ENCODE data around the gene DNAH12.
"Not testable (repeated sequence)": the region's sequence is repeated elsewhere in the genome, so short reads cannot be mapped to it uniquely, and the experiment has no call there.

Gene DNAH12

DNA sequence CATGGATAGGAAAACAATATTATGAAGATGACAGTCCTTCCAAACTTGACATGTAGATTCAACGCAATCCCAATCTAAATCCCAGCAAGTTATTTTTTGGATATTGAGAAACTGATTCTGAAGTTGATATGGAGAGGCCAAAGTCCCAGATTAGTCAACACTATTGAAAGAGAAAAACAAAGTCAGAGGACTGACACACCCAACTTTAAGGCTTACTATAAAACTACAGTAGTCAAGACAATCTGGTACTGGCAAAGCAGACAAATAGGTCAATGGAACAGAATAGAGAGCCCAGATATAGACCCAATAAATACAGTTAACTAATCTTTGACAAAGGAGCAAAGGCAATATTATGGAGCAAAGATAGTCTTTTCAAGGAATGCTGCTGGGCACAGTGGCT is 132.4 kb downstream of the DNAH12 start:
- DNase-seq (ENCODE audit: low spot score): no peak

DNA sequence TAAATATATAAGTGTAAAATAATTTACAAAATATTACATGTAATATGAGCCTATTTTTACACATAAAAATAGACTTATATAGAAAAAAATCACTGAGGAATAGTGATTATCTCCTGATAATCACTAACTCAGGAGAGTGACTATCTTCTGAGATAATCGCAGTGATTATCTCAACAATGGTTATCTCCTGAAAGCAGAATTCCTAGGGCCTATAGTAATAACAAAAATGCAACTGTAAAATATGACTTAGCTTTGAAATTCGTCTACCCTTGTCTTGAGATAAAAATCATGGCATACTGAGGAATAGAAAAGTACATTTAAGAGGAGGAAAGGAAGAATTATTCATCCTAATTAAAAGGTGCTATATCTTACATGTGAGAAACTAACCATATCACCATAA is 134.7 kb downstream of the DNAH12 start:
- DNase-seq (ENCODE audit: low spot score): no peak

DNA sequence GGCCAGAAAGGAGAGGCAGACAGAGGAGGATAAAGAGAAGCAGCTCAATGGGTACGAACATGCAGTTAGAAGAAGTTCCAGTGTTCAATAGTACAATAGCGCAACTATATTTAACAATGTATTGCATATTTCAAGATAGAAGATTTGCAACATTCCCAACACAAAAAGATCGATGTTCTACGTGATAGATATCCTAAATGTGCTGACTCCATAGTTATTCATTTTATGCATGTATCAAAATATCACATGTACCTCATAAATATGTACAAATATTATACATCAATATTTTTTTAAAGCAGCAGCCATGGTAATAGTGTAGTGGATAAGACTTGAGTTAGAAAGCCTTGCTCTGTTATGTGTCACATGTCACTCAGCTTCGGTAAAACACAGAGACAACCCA is 141.5 kb downstream of the DNAH12 start:
- DNase-seq (ENCODE audit: low spot score): no peak

DNA sequence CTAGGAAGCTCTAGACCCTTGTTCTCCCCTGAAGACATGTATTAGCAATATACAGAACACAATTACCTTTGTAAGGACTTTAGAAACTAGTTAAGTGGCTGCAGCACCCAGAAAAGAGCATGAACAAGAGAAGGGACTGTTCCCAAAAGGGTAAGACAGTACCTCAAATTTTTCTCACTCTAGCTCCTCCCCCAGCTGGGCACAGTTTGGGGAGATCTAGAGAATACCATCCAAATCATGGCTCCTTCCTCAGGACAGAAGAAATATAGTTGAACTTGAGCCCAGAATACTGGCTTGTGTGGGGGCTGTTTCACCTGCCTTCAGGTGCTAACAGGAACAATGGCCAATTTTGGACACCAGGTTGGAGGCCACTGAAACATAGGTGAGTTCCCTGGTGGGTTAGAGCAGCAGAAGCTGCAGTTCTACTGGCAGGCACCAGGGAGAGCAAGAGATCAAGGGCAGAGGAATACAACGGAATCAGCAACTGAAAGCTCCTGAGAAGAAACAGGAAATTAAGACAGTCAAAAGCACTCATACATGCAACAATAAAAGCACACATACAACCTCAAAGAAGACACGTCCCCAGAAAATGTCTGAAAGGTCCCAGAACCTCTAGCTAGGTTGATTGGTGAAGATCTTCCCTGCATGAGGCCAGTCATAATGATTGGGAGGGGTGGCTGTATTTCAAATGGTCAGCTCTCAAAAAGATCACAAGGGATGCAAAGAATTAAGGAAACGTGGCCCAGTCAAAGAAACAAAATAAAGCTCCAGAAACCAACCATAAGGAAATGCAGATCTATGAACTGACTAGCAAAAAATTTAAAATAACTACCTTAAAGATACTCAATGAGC is 146.7 kb downstream of the DNAH12 start:
- DNase-seq (ENCODE audit: low spot score): peak; percentile 76

DNA sequence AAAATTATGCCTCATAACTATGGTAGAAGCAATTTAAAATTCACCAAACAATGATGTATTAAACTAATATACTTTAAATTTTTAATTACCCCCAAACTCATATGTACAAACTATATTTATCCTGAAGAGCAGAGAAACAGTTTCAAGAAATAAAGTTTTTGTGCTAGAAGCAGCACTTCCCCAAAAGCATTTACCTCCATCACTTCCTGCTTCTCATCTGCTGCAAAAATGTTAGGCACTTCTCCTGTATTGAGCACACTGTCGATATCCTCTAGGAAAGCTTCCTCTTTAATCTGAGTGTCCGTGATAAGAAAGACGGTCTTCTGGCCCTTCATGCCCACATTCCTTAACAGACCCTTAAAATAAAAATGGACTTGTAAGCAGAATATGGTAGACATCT is 150.2 kb downstream of the DNAH12 start:
- DNase-seq (ENCODE audit: low spot score): no peak

DNA sequence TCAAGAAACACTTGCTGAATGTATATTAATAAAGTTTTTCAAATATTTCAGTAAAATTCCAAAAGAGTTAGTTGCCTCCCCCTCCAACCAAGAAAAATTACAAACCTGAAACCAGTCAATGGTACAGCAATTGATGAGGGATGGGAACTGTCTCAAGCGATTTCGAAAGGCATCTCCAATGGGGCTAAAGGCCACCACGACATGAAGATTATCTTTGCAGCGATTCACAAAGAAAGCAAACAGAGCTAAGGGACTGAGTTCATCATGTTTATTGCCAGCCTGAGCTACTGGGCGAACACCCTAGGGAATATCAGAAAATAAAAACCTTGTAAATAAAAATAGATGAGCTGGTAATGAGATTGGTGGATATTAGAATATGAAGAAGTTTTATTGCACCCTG is 152.4 kb downstream of the DNAH12 start:
- DNase-seq (ENCODE audit: low spot score): no peak

DNA sequence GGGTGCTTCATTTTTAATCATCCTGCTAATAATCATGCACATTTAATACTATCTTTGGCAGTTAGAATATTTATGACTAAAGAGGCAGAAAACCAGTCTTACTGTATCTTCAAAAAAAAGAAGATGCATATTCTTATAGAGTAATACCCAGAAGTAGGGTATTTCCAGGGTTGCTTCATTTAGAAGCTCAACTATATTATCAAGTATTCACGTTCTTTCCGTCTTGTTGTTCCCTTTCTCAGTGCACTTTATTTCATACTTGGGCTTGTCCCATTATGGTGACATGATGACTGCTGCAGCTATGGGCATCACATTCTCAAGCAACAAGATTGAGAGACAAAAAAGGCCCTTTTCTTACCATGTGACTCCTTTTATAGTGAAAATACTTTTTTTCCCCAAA is 154.9 kb downstream of the DNAH12 start:
- no peak for DNase-seq (ENCODE audit: low spot score)

DNA sequence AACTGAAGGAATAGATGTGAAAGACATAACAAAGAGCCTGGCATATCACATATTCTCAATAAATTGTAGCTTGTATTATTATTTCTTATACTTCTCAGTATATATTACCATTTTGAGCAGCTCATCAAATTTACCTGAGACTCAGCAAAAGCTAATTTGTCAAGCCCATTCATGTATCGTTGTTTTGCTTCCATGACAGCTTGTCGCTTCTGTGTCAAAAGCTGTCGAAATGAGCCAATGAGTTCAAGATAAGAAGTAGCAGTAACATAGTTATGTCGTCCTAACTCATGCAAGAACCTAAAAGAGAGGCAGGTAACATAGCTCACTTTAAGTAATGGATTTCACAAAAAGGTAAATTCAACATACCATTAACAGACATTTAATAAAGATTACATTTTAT is 157.8 kb downstream of the DNAH12 start:
- DNase-seq (ENCODE audit: low spot score): no peak

DNA sequence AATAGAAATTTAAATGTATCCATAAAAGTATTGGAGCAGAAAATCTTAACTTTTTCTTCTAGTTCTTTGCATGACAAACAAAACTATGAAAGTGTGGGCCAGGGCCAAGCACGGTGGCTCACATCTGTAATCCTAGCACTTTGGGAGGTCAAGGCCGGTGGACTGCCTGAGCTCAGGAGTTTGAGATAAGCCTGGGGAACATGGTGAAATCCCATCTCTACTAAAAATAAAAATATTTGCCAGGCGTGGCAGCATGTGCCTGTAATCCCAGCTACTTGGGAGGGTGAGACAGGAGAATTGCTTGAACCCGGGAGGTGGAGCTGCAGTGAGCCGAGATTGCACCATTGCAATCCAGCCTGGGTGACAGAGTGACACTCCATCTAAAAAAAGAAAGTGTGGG is 158.6 kb downstream of the DNAH12 start:
- no peak for DNase-seq (ENCODE audit: low spot score)

DNA sequence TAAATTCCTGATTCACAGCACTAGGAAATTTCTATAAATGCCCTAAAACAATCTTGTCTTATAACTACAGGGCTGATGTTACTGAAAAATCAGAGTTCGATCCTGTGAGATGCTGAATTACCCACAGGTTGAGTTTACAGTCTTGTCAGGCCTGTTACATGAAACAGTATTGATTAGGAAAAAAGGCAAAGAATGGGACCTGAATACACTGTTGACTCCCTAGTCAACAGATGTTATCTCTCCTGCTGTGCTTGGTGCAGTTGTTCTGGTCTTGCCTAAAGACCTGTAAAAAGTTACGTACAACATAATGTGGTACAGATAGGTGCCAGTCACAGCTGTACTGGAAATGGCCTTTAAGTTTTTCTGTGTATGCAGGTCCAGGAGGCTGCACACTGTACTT is 160.3 kb downstream of the DNAH12 start:
- DNase-seq (ENCODE audit: low spot score): no peak

DNA sequence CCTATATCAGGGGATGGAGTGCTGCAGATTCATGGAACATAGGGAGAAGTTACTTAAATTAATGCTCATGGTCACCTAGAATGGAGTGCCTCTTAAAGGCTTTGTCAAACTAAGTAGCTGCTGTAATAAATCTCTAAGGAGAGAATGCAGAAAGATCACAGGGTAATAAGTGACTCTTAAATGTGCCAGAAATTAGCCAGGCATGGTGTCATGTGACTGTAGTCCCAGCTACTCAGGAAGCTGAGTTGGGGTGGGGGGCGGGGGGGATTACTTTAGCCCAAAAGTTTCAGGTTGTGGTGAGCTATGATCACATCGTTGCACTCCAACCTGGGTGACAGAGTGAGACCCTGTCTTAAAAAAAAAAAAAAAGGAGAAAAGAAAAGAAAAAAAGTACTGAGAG is 160.7 kb downstream of the DNAH12 start:
- DNase-seq (ENCODE audit: low spot score): no peak

DNA sequence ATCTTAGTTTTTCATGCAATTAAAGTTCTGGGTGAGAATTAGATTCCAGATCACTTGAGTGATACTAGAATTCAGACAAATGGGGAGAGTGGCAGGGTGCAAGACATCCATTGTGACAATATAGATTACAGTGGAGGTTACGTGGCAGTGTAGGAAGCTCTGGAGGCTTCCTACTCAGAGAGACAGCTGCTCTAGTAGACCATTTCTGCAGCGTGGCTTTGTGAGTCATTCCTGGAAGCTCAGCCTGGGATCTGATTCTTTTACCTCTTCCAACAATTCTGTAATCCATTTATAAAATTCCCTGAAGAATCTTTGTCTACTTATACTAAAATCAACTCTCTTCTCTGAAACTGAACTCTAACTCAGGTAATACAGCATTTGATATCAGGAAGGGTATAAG is 161.2 kb downstream of the DNAH12 start:
- no peak for DNase-seq (ENCODE audit: low spot score)

DNA sequence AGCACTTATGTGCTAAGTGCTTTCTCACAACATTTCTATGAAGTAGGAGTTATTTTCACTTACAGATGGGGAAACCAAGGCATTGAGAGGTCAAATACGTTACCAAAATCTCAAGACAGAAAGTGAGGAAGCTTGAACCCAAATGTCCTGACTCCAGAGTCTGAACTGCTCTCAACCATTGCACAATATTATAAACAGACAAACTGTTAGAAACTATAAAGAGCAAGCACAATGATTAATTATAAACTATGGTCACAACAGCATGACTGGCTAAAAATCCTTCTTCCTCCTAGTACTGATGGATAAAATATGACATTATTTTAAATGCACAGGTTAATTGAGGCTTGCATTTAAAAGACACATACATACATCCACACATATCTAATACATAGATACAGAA is 173.8 kb downstream of the DNAH12 start:
- no peak for DNase-seq (ENCODE audit: low spot score)

DNA sequence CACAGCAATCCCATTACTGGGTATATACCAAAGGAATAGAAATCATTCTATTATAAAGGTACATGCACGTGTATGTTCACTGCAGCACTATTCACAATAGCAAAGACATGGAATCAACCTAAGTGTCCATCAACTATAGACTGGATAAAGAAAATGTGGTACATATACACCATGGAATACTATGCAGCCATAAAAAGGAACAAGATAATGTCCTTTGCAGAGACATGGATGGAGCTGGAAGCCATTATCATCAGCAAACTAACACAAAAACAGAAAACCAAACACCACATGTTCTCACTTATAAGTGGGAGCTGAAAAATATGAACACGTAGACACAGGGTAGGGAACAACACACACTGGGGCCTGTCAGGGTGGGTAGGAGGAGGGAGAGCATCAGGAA is 179.1 kb downstream of the DNAH12 start:
- DNase-seq (ENCODE audit: low spot score): not testable (repeated sequence)

DNA sequence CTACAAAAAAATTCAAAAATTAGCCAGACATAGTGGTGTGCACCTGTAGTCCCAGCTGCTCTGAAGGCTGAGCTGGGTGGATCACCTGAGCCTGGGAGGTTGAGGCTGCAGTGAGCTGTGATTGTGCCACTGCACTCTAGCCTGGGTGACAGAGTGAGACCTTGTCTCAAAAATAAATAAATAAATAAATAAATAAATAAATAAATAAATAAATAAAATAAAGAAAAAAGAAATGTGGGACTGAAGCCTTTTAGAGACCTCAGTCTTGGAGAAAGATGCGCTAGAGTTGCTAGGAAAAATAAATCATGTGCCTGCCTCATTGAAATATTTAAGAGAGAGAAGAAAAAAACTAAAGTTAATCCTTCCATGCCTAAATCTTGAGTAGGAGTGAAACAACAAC is 187.9 kb downstream of the DNAH12 start:
- DNase-seq (ENCODE audit: low spot score): not testable (repeated sequence)

DNA sequence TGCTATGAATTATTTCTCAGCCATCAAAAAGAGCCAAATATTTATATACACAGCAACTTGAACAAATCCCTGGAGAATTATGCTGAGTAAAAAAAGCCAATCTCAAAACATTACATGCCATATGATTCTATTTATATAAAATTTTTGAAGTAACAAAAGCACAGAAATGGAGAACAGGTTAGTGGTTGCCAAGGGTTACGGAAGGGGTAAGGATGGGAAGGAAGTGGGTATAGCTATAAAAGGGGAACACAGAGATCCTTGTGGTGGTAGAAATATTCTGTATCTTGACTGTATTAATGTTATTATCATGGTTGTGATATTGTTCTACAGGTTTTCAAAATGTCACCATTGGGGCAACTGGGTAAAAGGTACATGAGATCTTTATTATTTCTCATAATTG is 189.4 kb downstream of the DNAH12 start:
- no peak for DNase-seq (ENCODE audit: low spot score)

DNA sequence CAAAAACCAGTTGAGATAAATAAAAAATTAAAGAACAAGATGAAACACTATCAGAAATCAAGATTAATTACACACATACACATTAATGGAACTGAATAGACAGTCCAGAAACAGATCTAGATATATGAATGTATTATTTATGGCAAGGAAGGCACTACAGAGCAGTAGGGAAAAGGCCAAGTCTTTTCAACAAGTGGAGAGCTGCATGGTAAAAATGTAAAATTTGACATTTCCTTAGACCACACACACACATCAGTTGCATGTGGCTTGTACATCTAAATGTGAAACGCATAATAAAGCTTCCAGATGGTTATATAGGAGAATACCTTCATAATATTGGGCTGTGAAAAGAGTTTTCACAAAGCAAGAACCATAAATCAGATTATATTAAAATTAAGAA is 193.9 kb downstream of the DNAH12 start:
- no peak for DNase-seq (ENCODE audit: low spot score)

DNA sequence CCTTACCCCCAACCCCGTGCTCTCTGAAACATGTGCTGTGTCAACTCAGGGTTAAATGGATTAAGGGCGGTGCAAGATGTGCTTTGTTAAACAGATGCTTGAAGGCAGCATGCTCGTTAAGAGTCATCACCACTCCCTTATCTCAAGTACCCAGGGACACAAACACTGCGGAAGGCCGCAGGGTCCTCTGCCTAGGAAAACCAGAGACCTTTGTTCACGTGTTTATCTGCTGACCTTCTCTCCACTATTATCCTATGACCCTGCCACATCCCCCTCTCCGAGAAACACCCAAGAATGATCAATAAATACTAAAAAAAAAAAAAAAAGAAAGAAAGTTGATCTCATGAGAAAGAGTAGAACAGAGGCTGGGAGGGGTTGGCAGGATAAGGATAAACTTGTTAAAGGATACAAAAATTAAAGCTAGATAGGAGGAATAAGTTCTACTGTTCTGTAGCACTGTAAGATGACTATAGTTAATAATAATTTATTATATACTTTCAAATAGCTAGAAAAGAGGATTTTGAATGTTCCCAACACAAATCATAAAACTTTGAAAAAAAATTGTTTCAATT is 205.0 kb downstream of the DNAH12 start:
- DNase-seq (ENCODE audit: low spot score): not testable (repeated sequence)

DNA sequence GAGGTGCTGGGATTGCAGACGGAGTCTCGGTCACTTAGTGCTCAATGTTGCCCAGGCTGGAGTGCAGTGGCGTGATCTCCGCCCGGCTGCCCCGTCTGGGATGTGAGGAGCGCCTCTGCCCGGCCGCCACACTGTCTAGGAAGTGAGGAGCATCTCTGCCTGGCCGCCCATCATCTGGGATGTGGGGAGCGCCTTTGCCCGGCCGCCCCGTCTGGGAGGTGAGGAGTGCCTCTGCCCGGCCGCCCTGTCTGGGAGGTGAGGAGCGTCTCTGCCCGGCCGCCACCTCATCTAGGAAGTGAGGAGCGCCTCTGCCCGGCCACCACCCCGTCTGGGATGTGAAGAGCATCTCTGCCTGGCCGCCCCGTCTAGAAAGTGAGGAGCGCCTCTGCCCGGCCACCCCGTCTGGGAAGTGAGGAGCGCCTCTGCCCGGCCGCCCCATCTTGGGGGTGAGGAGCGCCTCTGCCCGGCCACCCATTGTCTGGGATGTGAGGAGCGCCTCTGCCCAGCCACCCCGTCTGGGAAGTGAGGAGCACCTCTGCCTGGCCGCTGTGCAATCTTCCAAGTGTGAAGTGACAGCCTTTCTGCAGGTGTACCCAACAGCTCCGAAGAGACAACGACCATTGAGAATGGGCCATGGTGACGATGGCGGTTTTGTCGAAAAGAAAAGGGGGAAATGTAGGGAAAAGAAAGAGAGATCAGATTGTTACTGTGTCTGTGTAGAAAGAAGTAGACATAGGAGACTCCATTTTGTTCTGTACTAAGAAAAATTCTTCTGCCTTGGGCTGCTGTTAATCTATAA is 205.7 kb downstream of the DNAH12 start:
- not testable (repeated sequence) for DNase-seq (ENCODE audit: low spot score)

DNA sequence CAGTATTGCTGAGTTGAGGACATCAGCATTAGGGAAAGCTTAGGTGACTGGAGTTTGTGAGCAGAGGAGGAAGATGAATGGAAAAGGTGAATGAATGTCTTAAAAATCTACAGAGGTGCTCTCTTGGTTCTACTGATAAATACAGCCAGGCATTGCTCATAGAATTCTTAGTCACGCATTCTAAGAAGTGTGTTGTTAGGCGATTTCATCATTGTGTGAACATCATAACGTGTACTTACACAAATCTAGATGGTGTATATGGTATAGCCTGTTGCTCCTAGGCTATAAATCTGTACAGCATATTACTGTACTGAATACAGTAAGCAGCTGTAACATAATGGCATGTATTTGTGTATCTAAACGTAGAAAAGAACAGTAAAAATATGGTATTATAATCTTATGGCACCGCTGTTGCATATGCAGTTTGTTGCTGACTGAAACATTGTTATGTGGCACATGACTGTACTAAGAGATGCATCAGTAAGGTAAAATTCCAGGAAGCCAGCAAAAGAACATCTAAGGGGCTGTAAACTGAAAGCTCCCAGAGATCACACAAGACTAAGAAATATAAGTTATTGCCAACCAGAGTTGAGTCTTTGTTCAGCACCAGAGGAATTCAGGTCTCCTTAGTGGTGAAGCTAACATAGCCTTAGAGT is 208.7 kb downstream of the DNAH12 start:
- DNase-seq (ENCODE audit: low spot score): no peak

DNA sequence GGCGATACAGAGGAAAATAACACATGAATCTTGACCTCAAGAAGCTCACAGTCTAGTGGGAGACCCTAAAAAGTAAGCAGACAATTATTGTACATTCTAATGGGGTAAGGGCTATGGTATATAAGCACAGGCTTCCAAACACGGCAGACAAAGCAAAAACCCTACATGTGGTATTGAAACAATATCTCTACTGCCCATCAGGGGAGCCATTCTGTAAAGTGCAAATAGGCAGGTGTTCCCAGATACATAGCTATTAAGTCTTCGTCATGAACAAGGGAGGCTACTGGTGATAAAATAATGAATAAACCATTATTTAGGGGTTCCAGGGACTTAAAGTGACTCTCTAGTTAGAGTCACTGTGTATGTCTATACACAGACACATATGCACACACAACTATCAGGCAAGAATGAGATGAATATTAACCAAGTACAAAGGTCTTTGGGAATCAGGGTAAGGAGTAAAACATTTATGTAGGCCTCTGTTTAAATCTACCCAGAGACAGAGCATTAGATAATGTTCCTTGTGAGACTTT is 213.0 kb downstream of the DNAH12 start:
- DNase-seq (ENCODE audit: low spot score): peak; percentile 19

DNA sequence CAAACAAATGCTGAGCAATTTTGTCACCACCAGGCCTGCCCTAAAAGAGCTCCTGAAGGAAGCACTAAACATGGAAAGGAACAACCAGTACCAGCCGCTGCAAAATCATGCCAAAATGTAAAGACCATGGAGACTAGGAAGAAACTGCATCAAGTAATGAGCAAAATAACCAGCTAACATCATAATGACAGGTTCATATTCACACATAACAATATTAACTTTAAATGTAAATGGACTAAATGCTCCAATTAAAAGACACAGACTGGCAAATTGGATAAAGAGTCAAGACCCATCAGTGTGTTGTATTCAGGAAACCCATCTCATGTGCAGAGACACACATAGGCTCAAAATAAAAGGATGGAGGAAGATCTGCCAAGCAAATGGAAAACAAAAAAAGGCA is 217.6 kb downstream of the DNAH12 start:
- DNase-seq (ENCODE audit: low spot score): not testable (repeated sequence)

Data from D341Med (cell line).